ENCODE measurements around the gene MAGI2. TPM values are rescaled to one million over a fixed set of nuclear protein-coding genes. Genes with fewer than 3 reads are reported as not detected.

The MAGI2 gene
- total RNA-seq, 1 donor from 2014 or later = 5.4 TPM

DNA sequence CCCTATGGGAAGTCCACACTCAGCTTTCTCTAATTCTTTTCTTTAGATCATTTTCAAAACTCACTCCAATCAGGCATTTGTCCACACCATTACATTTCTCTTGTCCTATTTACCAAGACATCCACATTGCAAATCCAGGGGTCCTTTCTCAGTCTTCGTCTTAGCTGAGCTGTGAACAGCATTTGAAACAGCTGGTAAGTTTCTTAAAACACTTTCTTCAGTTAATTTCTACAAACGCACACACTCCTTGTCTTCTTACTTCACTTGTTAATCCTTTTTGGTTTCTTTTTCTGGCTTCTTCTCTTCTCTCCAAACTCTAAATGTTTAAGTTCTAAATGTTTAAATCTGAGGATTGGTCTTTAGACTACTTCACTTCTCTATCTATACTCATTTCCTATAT is 885.6 kb downstream of the MAGI2 start:
- no peaks in the 10 kb centered on the region for H3K27me3 Mint-ChIP-seq (ENCODE audit: low read depth, unreplicated experiment)
- no peaks in the 10 kb centered on the region for H3K9me3 Mint-ChIP-seq (ENCODE audit: unreplicated experiment)
- Histone ChIP-seq H3K4me2 (ENCODE audit: low read length) (no peak overlapping the region), H3K4me3 (ENCODE audit: insufficient read depth, low read depth, low read length) (no peak overlapping the region), H3K36me3 (ENCODE audit: insufficient read depth, low read length) (no peaks in the 10 kb centered on the region), H3K27me3 (ENCODE audit: insufficient read depth, low read length) (no peaks in the 10 kb centered on the region), H3K9ac (ENCODE audit: low read length) (no peak overlapping the region), H3K9me3 (ENCODE audit: insufficient read depth, low read depth, low read length) (no peaks in the 10 kb centered on the region), H3K4me1 (ENCODE audit: insufficient read depth, low read length) (no peaks in the 10 kb centered on the region), H2AFZ (ENCODE audit: low read depth, low read length) (no peak overlapping the region), H3K27ac (ENCODE audit: low read depth, low read length) (no peak overlapping the region), H3K79me2 (ENCODE audit: insufficient read depth, low read length) (no peaks in the 10 kb centered on the region), H4K20me1 (ENCODE audit: insufficient read depth, low read length) (no peaks in the 10 kb centered on the region)
- no peak overlapping the region for H3K4me3 Mint-ChIP-seq (ENCODE audit: unreplicated experiment)
- H3K4me1 Mint-ChIP-seq (ENCODE audit: low read depth, unreplicated experiment) = no peaks in the 10 kb centered on the region
- no peak for TF ChIP-seq EZH2 (IDR thresholded peaks at IDR 0.05; ENCODE audit: insufficient read depth, low read length)
- TF ChIP-seq, protein P1, sequence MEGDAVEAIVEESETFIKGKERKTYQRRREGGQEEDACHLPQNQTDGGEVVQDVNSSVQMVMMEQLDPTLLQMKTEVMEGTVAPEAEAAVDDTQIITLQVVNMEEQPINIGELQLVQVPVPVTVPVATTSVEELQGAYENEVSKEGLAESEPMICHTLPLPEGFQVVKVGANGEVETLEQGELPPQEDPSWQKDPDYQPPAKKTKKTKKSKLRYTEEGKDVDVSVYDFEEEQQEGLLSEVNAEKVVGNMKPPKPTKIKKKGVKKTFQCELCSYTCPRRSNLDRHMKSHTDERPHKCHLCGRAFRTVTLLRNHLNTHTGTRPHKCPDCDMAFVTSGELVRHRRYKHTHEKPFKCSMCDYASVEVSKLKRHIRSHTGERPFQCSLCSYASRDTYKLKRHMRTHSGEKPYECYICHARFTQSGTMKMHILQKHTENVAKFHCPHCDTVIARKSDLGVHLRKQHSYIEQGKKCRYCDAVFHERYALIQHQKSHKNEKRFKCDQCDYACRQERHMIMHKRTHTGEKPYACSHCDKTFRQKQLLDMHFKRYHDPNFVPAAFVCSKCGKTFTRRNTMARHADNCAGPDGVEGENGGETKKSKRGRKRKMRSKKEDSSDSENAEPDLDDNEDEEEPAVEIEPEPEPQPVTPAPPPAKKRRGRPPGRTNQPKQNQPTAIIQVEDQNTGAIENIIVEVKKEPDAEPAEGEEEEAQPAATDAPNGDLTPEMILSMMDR (IDR thresholded peaks at IDR 0.05; ENCODE audit: insufficient read depth, low read depth, low read length) = no peak
- H3K27ac Mint-ChIP-seq (ENCODE audit: unreplicated experiment) = no peak overlapping the region
- DNase-seq (ENCODE audit: low read depth) (no peak), FAIRE-seq (no peak)
- H3K36me3 Mint-ChIP-seq (ENCODE audit: low read depth, unreplicated experiment) = no peaks in the 10 kb centered on the region

- Mint-ChIP-seq H3K4me3 (ENCODE audit: unreplicated experiment) (no peak overlapping the region), H3K4me1 (ENCODE audit: low read depth, unreplicated experiment) (peaks cover 11% of the 10 kb centered on the region), H3K9me3 (ENCODE audit: unreplicated experiment) (no peaks in the 10 kb centered on the region), H3K27me3 (ENCODE audit: low read depth, unreplicated experiment) (no peaks in the 10 kb centered on the region), H3K27ac (ENCODE audit: unreplicated experiment) (no peak overlapping the region), H3K36me3 (ENCODE audit: low read depth, unreplicated experiment) (no peaks in the 10 kb centered on the region)
- no peaks in the 10 kb centered on the region for H3K79me2 ChIP-seq (ENCODE audit: insufficient read depth, low read length)
- no peak overlapping the region for H2AFZ ChIP-seq (ENCODE audit: low read depth, low read length)
- FAIRE-seq (no peak), DNase-seq (ENCODE audit: low read depth) (no peak)
- no peak for TF ChIP-seq EZH2 (IDR thresholded peaks at IDR 0.05; ENCODE audit: insufficient read depth, low read length)
- TF ChIP-seq, protein P1 (IDR thresholded peaks at IDR 0.05; ENCODE audit: insufficient read depth, low read depth, low read length) = no peak
- H3K4me3 ChIP-seq (ENCODE audit: insufficient read depth, low read depth, low read length) = no peak overlapping the region
- no peaks in the 10 kb centered on the region for H3K36me3 ChIP-seq (ENCODE audit: insufficient read depth, low read length)
- H3K9me3 ChIP-seq (ENCODE audit: insufficient read depth, low read depth, low read length) = no peaks in the 10 kb centered on the region
- no peaks in the 10 kb centered on the region for H4K20me1 ChIP-seq (ENCODE audit: insufficient read depth, low read length)
- no peak overlapping the region for H3K4me2 ChIP-seq (ENCODE audit: low read length)
- no peaks in the 10 kb centered on the region for H3K4me1 ChIP-seq (ENCODE audit: insufficient read depth, low read length)
- no peak overlapping the region for H3K9ac ChIP-seq (ENCODE audit: low read length)
- no peaks in the 10 kb centered on the region for H3K27me3 ChIP-seq (ENCODE audit: insufficient read depth, low read length)
- H3K27ac ChIP-seq (ENCODE audit: low read depth, low read length) = no peak overlapping the region
Measured at GRCh38 chr7:78565784-78566183, 887.7 kb downstream of the MAGI2 start.

DNA sequence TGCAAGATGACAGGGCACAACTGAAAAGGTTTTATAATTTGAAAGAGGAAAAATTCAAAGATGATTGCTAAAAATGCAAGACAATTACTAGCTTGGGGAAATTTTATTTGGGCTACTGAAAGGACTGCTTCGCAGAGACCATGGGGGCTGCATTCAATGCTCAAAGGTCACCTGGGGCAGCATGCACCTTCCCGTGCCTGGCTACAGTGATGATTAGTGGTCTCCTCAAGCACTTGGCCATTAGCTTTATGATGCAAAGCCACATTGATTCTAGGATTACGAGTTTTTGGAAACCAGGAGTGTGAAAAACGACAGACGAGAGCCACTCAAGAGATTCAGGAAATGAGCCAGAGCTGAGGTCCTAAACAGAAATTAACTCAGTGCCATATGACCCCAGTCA is 890.3 kb downstream of the MAGI2 start:
- Histone ChIP-seq H4K20me1 (ENCODE audit: insufficient read depth, low read length) (no peaks in the 10 kb centered on the region), H3K4me1 (ENCODE audit: insufficient read depth, low read length) (no peaks in the 10 kb centered on the region), H3K27me3 (ENCODE audit: insufficient read depth, low read length) (no peaks in the 10 kb centered on the region), H3K79me2 (ENCODE audit: insufficient read depth, low read length) (no peaks in the 10 kb centered on the region), H3K27ac (ENCODE audit: low read depth, low read length) (no peak overlapping the region), H3K4me3 (ENCODE audit: insufficient read depth, low read depth, low read length) (no peak overlapping the region), H3K4me2 (ENCODE audit: low read length) (no peak overlapping the region), H3K36me3 (ENCODE audit: insufficient read depth, low read length) (no peaks in the 10 kb centered on the region), H2AFZ (ENCODE audit: low read depth, low read length) (no peak overlapping the region), H3K9me3 (ENCODE audit: insufficient read depth, low read depth, low read length) (no peaks in the 10 kb centered on the region), H3K9ac (ENCODE audit: low read length) (no peak overlapping the region)
- H3K27ac Mint-ChIP-seq (ENCODE audit: unreplicated experiment) = no peak overlapping the region
- no peak for DNase-seq (ENCODE audit: low read depth)
- peaks cover 11% of the 10 kb centered on the region for H3K4me1 Mint-ChIP-seq (ENCODE audit: low read depth, unreplicated experiment)
- FAIRE-seq = no peak
- no peaks in the 10 kb centered on the region for H3K9me3 Mint-ChIP-seq (ENCODE audit: unreplicated experiment)
- no peak overlapping the region for H3K4me3 Mint-ChIP-seq (ENCODE audit: unreplicated experiment)
- no peaks in the 10 kb centered on the region for H3K27me3 Mint-ChIP-seq (ENCODE audit: low read depth, unreplicated experiment)
- no peaks in the 10 kb centered on the region for H3K36me3 Mint-ChIP-seq (ENCODE audit: low read depth, unreplicated experiment)
- TF ChIP-seq, protein P1 (IDR thresholded peaks at IDR 0.05; ENCODE audit: insufficient read depth, low read depth, low read length) = no peak
- no peak for TF ChIP-seq EZH2 (IDR thresholded peaks at IDR 0.05; ENCODE audit: insufficient read depth, low read length)

Measured in astrocyte (in vitro differentiated cells and primary cell).